Globus pallidus (tissue), 1 donor: ENCODE data around the gene EIF2S1.
A peak's percentile ranks its signal among the peaks of the same experiment; 100 is the strongest.
"Not testable (repeated sequence)": the region's sequence is repeated elsewhere in the genome, so short reads cannot be mapped to it uniquely, and the experiment has no call there.

Experiments used
- DNase-seq: peaks from one replicate; pipeline ENCODE4 v3.0.0-alpha.2; 2015; ENCODE audit warnings: low spot score

The EIF2S1 gene

DNA sequence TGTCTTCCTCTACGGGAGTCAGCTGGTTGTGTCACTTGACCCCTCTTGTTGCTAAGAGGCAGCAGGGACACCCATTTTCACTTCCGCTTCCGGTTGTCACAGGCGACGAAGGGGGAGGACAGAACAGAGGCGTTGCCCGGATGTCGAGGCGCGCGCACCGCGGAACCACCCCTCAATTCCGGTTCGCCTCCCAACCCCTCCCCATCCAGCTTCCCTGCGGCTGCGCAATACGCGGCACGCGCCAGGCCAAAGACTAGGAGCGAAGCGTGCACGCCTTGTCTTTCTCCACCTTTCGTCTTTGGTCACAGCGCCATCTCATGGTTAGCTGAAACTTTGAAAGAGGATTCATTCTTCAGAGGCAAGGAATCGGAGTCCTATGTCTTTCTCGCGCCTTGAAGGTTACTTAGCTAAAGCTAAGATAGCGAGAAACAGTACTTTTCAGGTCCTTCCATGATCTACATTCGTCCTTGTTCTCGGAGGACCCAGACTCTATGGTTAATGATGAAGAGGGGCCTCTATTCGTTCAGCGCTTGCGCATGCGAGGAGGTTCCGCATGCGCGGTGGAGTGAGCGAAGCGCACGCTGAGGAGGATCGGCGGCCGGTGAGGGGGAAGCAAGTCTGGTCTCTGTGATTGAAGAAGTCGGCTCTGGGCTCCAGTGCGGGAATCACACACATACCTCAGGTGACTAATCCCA, at the start of gene EIF2S1, which contains the start of gene ATP6V1D:
Gene EIF2S1 (plus strand): TSS at position 554 of the 695 bp plus-strand sequence. CDS start 4,440 bp downstream, outside the sequence.
Gene ATP6V1D (minus strand): TSS at position 30 of the 695 bp plus-strand sequence. CDS start 106 bp downstream, outside the sequence.
- peak; percentile 100 for DNase-seq

DNA sequence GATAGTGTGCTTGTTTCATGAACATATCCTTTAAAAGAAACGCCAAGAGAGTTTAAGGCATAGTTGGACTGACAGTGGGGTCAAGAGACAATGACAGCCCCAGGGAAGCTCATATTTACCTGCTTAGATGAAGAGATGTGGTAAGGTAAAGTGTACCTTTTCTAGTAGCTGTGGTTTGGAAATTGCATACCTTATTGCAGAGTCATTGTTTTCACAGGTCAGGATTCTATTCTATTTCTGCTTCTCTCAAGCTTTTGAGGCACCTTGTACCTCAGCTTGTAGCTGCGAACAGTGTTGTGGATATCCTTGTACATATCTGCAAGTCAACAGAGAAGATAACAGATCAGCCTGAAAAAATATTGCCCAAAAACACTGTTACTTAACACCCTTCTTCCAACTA, 48.3 kb upstream of the EIF2S1 start:
- no peak for DNase-seq

DNA sequence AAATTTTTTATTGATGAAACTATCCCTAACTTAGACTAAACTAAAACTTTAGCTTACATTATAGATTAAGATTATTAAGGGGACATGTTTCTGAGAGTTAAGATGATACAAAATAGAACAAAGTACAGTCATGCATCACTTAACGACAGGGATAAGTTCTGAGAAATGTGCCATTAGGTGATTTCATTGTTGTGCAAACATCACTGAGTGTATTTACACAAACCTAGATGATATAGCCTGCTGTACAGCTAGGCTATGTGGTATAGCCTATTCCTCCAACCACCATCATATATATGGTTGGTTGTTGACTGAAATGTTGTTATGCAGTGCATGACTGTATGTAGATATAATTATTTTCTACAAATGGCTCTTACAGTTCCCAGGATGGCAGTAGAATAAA, 47.0 kb upstream of the EIF2S1 start:
- DNase-seq: no peak

DNA sequence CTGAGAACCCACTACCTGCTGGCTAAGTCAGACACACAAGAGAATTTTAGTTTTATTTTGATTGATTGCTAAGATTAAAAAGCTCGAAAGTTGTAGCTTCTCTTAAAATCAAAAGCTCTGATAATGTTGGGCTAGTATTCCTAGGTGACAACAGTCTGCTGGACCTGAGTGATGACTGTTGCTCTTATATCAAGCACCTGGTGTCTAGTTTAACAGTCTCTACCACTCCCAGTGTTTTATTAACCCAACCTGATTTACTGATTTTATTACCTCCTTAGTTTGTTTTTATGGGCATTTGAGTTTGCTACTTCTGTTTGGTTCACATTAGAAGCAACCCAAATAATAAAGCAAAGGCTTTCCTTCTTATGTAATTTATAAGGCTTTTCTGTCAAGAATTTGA, 42.3 kb upstream of the EIF2S1 start:
- DNase-seq: no peak

- DNase-seq: no peak
Observed at GRCh38 chr14:67319142-67319541, 41.0 kb upstream of the EIF2S1 start.

- DNase-seq: not testable (repeated sequence)
Observed at GRCh38 chr14:67329666-67330065, 30.5 kb upstream of the EIF2S1 start.

DNA sequence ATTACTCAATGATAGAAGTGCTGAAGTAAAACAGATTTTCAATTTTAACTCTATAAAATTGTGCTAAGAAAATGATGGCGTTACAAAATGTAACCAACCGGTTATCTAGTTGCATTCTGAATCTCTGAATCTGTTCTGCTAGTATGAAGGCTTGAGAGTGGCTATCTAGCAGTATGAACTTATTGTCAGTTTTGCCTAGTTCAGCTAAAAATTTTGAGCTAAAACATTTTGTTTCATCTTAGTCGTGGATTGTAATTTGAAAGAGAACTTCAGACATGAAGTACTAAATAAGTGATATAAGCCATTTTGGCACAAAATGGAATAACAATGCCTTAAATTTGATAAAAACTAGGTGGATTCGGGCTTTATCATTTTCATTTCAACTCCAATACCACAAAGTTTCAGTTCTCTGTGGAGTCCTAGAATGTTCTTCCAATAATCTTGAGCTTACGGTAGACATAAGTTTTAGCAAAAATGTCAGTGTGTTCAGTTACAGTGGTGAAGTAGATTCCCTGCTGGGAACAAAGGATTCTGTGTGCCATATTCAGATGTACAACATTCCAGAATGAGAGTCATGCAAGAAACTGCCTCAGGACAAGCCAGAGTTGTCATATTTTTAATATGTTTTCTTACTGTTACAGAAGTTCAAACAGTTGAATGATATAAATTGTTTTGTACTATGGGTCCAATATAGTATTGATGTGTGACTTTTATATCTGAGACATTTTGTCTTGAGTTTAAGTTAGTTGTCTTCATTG, 28.6 kb upstream of the EIF2S1 start:
- DNase-seq: peak; percentile 31

- DNase-seq: no peak
Observed at GRCh38 chr14:67332468-67332867, 27.7 kb upstream of the EIF2S1 start.

GRCh38 chr14:67335781-67336180, 24.3 kb upstream of the EIF2S1 start:
- DNase-seq: no peak

DNA sequence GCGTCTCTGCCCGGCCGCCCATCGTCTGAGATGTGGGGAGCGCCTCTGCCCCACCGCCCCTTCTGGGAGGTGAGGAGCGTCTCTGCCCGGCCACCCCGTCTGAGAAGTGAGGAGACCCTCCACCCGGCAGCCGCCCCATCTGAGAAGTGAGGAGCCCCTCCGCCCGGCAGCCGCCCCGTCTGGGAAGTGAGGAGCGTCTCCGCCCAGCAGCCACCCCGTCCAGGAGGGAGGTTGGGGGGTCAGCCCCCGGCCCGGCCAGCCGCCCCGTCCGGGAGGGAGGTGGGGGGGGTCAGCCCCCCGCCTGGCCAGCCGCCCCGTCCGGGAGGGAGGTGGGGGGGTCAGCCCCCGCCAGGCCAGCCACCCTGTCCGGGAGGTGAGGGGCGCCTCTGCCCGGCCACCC, 18.9 kb upstream of the EIF2S1 start:
- not testable (repeated sequence) for DNase-seq

GRCh38 chr14:67343601-67344230, 16.4 kb upstream of the EIF2S1 start:
- no peak for DNase-seq

DNA sequence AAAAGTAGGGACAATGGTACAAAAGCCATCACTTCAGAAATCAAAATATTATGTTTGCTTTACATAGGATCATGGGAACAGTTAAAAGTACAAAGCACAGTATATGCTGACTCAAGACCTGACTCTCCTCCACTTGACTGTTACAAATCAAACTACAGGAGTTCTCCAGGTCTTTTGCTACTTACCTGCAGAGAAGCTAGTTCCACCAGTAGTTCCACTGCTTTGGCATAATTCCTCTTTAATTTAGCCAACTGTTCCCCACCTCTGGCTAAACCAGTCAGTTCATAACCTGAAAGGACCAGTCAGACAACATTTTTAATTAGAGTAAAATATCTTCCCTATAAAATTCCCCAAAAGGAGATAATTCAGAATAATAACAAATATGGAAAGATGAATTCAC, 14.5 kb upstream of the EIF2S1 start:
- DNase-seq: no peak

DNA sequence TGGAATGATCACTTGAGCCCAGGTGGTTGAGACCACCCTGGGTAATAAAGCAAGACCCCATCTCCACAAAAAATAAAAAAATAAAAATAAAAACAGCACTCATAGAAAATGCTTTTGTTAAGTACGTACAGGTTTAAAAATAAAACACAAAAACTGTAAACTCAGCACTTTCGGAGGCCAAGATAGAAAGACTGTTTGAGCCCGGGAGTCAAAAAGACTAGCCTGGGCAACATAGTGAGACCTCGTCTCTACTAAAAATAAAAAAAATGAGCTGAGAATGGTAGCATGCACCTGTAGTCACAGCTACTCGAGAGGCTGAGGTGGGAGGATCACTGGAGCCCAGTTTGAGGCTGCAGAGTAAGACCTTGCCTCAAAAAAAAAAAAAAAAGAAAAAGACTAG, 8.1 kb upstream of the EIF2S1 start:
- no peak for DNase-seq

DNA sequence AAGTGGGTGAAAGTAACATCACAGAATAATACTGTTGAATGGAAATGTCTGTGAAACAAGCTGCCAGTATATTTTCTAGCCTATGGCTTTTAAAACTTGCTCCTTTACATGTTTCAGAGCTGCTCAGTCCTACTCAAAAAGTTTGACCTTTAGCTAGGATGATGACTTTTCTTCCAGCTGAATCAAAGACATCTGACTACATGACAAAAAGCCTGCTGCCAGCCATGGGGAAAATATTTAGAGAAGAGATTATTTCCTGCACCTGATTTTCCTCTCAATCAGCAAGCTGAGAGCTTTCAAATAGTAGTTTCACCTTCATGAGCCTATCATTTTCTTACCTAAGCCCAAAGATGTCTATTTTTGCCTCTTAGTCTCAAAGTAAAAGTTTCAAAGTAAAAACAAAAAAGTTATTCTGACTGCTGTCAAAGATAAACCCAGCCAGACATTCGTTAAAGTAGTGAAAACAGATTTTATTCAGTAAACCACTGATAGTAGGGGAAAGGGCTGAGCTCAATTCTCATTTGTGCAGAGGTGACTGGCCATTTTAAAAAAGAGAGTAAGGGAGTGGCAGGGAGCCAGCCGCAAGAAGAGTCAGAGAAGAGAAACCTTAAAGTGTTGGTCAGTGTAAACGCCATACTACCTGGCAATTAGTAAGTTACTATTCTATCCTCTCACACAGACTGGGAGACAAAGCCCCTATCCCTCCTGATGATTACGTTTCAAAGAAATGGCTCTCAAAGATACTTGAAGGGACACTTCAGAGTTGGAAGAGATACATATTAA, 2.8 kb upstream of the EIF2S1 start:
- DNase-seq: no peak

- DNase-seq: no peak
Observed at GRCh38 chr14:67357969-67358354, 2.2 kb upstream of the EIF2S1 start.

DNA sequence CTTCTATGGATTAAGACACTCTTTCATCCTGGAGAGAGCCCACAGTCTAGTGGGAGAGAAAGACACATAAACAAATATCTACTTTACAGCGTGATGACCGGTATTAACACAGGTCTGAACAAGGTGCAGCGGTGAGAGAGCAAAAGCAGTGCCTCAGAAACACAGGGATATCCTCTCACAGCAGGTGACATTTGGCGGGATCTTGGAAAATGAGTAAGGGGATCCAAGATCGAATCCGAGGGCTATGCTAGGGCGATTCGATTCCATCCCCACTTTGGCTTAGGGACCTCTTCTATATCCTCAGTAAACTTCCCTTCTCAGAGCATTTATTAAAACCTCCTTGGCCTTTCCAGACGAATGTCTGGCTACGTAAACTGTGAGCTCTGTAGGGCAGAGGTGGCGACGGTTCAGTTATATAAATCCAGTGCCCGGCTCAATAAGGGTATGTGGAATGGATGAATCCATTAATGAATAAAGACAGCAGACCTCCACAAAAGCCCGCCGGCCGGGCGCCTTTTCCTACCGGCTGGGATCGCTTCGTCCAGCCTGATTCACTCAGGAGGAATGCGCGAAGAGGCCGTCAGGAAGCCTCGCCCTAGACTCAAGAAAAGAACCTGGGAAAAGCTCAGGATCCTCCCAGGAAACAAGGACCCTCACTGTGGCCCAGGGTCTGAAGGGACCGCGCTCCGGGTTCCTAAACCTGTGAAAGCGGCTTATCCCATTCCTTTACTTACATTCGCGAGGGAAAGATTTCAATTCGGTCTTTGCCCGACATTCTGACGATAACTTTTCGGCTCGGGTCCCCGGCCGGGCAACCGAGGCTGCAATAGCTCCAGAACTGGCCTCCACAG, 979 bp upstream of the EIF2S1 start:
- no peak for DNase-seq

- no peak for DNase-seq
Observed at GRCh38 chr14:67360470-67361206, 510 bp downstream of the EIF2S1 start.

DNA sequence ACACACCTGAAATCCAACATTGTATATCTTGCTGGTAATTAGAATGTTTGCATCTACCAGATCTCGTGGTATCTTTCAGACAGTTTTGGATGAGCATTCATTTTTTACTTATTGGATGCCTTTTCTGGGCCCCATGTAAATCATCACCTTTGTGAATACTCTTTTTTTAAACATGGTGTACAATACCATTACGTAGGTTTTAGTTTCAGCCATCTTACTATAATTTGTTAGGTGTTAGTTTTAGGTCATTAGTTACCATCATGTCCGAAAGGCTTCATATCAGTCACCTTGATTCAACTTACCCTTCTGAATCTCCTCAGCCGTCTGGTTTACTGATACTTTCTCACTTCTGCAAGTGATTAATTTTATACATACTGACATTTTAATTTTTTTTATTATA, 5.3 kb downstream of the EIF2S1 start:
- no peak for DNase-seq

GRCh38 chr14:67370830-67371229, 10.7 kb downstream of the EIF2S1 start:
- DNase-seq: no peak
